Erythroblast (primary cell): Measurements from ENCODE around the gene ZNF217.

ENCODE experiments used
- GATA1 ChIP-seq: IDR thresholded peaks from 2 replicates; pipeline ENCODE4 v1.6.1; 2011; ENCODE audit warnings: low read depth, mild to moderate bottlenecking, control low read depth, low read length, moderate library complexity
- POLR2A ChIP-seq: IDR thresholded peaks from 2 replicates; pipeline ENCODE4 v1.6.1; 2011; ENCODE audit warnings: mild to moderate bottlenecking, low read length

- no peak for TF ChIP-seq POLR2A
- no peak for TF ChIP-seq GATA1
Measured at GRCh38 chr20:53599044-53599362, 5.4 kb upstream of the ZNF217 start.
